Upper lobe of right lung (tissue), 1 donor: Measurements from ENCODE around the gene ORAI1. TPM values are rescaled to one million over a fixed set of nuclear protein-coding genes. Genes with fewer than 3 reads are reported as not detected.
"Not testable (repeated sequence)": the region's sequence is repeated elsewhere in the genome, so short reads cannot be mapped to it uniquely, and the experiment has no call there.

Source experiments
- ATAC-seq: fragments of 200-7000 bp; cut with Tn5 transposase; one replicate; pipeline ENCODE4 v1.9.1; 2020; ENCODE audit warnings: mild to moderate bottlenecking, moderate library complexity
- DNase-seq: peaks from one replicate; pipeline ENCODE4 v3.0.0-alpha.2; 2020
- H3K27ac ChIP-seq: fragments of 200-600 bp; one replicate; pipeline ENCODE4 v1.8.0; 2022
- H3K27me3 ChIP-seq: fragments of 200-600 bp; one replicate; pipeline ENCODE4 v1.8.0; 2022; ENCODE audit warnings: mild to moderate bottlenecking
- H3K36me3 ChIP-seq: fragments of 200-600 bp; one replicate; pipeline ENCODE4 v1.8.0; 2022
- H3K4me1 ChIP-seq: fragments of 200-600 bp; one replicate; pipeline ENCODE4 v1.8.0; 2022
- H3K4me3 ChIP-seq: fragments of 200-600 bp; one replicate; pipeline ENCODE4 v1.8.0; 2022; ENCODE audit warnings: mild to moderate bottlenecking
- H3K9me3 ChIP-seq: fragments of 200-600 bp; one replicate; pipeline ENCODE4 v1.8.0; 2022
- CTCF ChIP-seq: fragments of 200-600 bp; IDR thresholded peaks from one replicate; pipeline ENCODE4 v1.8.0; 2022; ENCODE audit warnings: antibody characterized with exemption
- intact Hi-C: fragments of 100-400 bp; cut with DNase I; formaldehyde crosslinking; loops from one replicate; pipeline ENCODE4 v1.11.0; 2022
- total RNA-seq: library from RNA; stranded (reverse); fragmentation: NEBNext Ultra II Directional; extraction: Animal tissue kit (Norgen Biotek cat#: 25700); gene quantifications from one replicate; pipeline ENCODE4 v1.2.1, GENCODE V29; 2021
- donor health status: DM: no; HTN: yes; CAD: no; lungs with severe emphysema.

ORAI1 gene
- total RNA-seq, 1 donor from 2014 or later: 32.4 TPM

GRCh38 chr12:121678716-121679300, 52.5 kb downstream of the ORAI1 start:
- Histone ChIP-seq H3K36me3 (no peaks in the 10 kb centered on the region), H3K9me3 (no peaks in the 10 kb centered on the region), H3K4me1 (peaks cover 4% of the 10 kb centered on the region), H3K4me3 (no peak overlapping the region), H3K27ac (no peak overlapping the region), H3K27me3 (no peaks in the 10 kb centered on the region)
- DNase-seq: no peak
- no peak for TF ChIP-seq CTCF
- no peak for ATAC-seq
- intact Hi-C loops: loop anchor here (10.0 kb wide), 1 partner anchor 184 kb away; no protein-coding TSS in a partner anchor

GRCh38 chr12:121679661-121680197, 53.4 kb downstream of the ORAI1 start:
- H3K4me1 ChIP-seq, H3K27ac ChIP-seq, H3K4me3 ChIP-seq, H3K27me3 ChIP-seq, ATAC-seq, DNase-seq, H3K9me3 ChIP-seq, H3K36me3 ChIP-seq: not testable (repeated sequence)
- intact Hi-C loops: loop anchor here (5.0 to 10.0 kb wide), 2 partner anchors 127 to 185 kb away; no protein-coding TSS in a partner anchor

- intact Hi-C loops: no loop called here
- ATAC-seq (no peak), DNase-seq (no peak)
- no peak for TF ChIP-seq CTCF
- H3K4me3 ChIP-seq: no peak overlapping the region
- no peaks in the 10 kb centered on the region for H3K36me3 ChIP-seq
- no peaks in the 10 kb centered on the region for H3K27me3 ChIP-seq
- no peaks in the 10 kb centered on the region for H3K9me3 ChIP-seq
- no peak overlapping the region for H3K27ac ChIP-seq
- H3K4me1 ChIP-seq: no peaks in the 10 kb centered on the region
Measured at GRCh38 chr12:121688966-121689365, 62.6 kb downstream of the ORAI1 start.

- intact Hi-C loops: no loop called here
- Histone ChIP-seq H3K4me3 (no peak overlapping the region), H3K27me3 (no peaks in the 10 kb centered on the region), H3K4me1 (no peaks in the 10 kb centered on the region), H3K9me3 (no peaks in the 10 kb centered on the region), H3K36me3 (no peaks in the 10 kb centered on the region), H3K27ac (no peak overlapping the region)
- TF ChIP-seq CTCF: no peak
- ATAC-seq (no peak), DNase-seq (no peak)
Measured at GRCh38 chr12:121689430-121689829, 63.1 kb downstream of the ORAI1 start.

Other genes with a start within 250 kb of the ORAI1 start
- 29.5 TPM for gene RNF34, start 226.4 kb upstream of the ORAI1 start, total RNA-seq
- gene KDM2B, start 45.5 kb upstream of the ORAI1 start, total RNA-seq: 35.4 TPM
- 0.67 TPM for gene MORN3, start 43.1 kb downstream of the ORAI1 start, total RNA-seq
- 17.1 TPM for gene TMEM120B, start 86.2 kb downstream of the ORAI1 start, total RNA-seq
- 41.0 TPM for gene RHOF, start 167.2 kb downstream of the ORAI1 start, total RNA-seq
- 18.4 TPM for gene SETD1B, start 177.5 kb downstream of the ORAI1 start, total RNA-seq
- gene HPD, start 232.3 kb downstream of the ORAI1 start, total RNA-seq: 1.8 TPM